DMS114 treated with DMSO at 0.1 percent for 48 hours (cell line): ENCODE measurements around the gene C16orf87.
A peak's percentile ranks its signal among the peaks of the same experiment; 100 is the strongest.
"Not testable (repeated sequence)": the region's sequence is repeated elsewhere in the genome, so short reads cannot be mapped to it uniquely, and the experiment has no call there.

ENCODE experiments used
- DNase-seq: peaks from one replicate; lab custom pipeline; 2025; ENCODE audit not compliant: unreplicated experiment; lab: John Stamatoyannopoulos, UW

The C16orf87 gene

DNA sequence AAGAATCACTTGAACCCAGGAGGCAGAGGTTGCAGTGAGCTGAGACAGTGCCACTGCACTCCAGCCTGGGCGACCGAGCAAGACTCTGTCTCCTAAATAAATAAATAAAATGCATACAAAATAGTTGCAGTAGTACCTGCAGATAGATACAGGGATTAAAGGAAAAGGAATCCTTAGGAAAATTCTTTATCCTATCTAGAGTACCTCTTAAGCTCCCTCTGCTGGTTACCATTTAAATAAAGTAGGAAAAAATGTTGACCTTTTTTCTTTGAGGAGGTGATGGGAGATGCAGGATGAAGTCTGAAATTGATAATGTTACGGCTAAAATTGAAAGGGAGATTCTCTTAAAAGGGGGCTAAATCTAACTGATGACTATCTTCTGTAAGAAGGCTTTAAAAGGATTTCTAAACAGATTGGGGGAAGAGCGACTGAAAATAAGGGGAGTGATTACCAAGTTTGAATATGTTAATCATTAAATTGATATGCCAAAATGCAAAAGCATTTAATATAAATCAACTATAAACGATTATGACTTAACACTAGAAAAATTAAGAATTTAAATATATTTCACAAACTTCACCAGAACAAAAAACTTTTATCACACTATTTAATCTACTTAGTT is 29.4 kb downstream of the C16orf87 start:
- peak; percentile 54 for DNase-seq

- no peak for DNase-seq
Measured at GRCh38 chr16:46800494-46800893, 30.5 kb downstream of the C16orf87 start.

DNA sequence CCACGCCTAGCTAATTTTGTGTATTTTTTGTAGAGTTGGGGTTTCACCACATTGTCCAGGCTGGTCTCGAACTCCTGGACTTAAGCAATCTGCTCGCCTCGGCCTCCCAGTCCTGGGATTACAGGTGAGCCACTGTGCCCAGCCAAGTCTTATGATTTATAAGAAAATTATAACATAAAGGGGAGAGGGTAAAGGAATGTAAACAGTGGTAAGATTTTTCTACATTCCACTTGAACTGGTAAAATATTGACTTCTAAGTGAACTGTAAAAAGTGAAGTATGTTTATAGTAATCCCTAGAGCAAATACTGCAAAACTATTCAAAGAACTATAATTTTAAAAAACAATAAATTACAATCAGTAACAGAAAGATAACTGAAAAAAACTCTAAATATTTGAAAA is 33.5 kb downstream of the C16orf87 start:
- DNase-seq, result no peak

DNA sequence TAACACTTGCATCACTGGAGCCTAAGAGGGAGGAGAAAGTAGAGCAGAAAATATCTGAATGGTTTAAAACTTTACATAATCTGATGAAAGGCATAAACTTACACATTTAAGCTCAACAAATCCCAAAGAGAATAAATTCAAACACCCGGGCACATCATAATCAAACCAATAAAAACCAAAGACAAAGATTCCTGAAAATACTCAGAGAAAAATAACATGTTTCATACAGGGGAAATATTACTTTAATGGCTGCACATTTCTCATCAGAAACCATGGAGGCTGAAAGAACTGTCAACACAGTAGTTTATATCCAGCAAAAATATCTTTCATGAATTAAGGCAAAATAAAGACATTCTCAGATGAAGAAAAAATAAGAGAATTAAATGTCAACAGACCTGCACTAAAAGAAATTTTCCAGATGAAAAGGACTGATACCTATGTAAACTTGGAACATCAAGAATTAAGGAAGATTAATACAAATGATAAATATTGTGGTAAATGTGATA is 34.2 kb downstream of the C16orf87 start:
- DNase-seq, result no peak

- no peak for DNase-seq
Measured at GRCh38 chr16:46793841-46794240, 37.1 kb downstream of the C16orf87 start.

GRCh38 chr16:46790599-46791270 is 40.2 kb downstream of the C16orf87 start:
- DNase-seq, result no peak

DNA sequence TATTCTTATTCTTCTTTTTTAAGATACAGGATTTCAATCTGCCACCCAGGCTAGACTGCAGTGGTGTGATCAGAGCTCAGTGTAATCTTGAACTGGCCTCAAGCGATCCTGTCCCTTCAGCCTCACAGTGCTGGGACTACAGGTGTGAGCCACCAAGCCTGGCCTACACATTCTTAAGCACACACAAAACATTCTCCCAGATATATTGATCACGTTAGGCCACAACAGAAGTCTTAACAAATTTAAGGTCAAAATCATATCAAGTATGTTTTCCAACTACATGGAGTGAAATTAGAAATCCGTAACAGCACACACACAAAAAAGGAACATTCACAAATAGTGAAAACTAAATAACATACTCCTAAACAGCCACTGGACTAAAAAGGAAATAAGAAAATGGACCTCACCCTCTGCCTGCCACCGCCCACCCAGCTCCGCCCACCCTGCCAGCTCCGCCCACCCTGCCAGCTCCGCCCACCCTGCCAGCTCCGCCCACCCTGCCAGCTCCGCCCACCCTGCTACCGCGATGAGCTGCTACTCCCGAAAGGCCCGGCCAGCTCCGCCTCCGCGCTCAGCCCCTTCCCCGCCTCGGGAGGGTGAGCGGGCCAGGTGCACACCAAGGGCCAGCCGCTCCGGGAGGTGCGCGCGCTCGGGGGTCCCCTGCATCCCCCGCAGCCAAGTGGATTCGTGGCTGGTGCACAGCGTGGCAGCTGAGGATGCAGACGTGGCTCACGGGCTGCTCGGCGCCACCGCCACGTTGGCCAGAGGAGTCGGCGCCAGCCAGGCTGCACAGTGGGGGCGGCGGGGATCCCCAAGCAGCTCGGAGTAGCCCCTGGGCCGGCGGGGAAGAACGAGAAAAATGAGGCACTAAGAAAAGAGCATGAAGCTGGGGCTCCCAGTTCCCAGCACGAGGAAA is 41.2 kb downstream of the C16orf87 start:
- DNase-seq, result peak; percentile 32

GRCh38 chr16:46788891-46789474 is 42.0 kb downstream of the C16orf87 start:
- no peak for DNase-seq

DNA sequence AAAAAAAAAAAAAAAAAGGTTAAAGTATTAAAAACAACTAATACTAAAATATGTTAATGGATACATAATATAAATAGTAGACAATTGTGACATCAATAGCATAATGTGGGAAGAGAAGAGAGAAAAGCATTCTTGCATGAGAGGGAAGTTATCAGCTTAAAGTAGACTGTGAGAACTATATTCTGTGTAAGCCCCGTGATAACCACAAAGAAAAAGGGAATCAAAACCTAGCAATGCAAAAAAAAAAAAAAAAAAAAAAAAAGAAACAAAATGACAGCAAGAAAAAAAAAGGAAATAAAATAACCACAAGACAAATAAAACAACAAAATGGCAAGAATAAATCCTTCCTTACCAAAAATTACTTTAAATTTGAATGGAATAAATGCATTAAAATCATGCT is 43.1 kb downstream of the C16orf87 start:
- no peak for DNase-seq

DNA sequence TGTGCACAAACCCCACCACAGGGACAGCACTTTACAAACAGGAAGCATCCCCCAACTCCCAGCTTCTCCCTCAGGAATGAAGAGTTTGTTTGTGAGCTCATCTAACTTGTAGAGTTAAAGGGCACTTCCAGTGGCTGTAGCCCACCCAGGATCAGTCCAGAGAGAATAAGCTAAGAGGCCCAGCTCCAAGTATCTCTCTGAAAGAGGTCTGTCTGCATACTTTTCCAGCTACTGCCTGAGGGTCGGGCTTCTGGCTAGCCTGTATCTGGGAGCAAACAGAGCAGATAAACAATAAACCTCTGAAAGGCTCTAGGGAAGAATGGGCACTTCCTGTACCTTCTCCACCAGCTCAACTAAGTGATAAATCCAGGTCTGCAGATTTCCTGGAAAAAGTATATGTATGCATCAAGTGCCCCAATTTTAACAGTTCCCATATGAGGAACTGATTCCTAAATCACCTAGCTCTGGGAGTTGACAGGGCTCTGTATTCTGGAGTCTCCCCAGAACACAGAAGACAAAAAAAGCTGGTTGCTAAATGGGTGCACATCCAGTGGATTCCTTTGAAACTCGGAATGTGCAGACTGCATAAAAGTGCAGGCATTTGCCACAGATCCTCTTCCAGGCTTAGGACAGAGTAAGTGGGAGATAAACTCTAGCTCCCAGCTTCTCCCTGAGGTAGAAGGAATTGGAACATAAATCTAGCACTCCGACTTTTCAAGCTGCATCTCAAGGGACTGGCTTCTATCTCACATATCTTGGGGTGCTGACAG is 45.7 kb downstream of the C16orf87 start:
- DNase-seq, result no peak

GRCh38 chr16:46784569-46784968 is 46.4 kb downstream of the C16orf87 start:
- not testable (repeated sequence) for DNase-seq

GRCh38 chr16:46783800-46784199 is 47.2 kb downstream of the C16orf87 start:
- DNase-seq, result no peak

GRCh38 chr16:46782320-46782719 is 48.7 kb downstream of the C16orf87 start:
- DNase-seq, result no peak

GRCh38 chr16:46777804-46778203 is 53.2 kb downstream of the C16orf87 start:
- DNase-seq, result no peak

GRCh38 chr16:46775214-46775613 is 55.8 kb downstream of the C16orf87 start:
- DNase-seq, result no peak

DNA sequence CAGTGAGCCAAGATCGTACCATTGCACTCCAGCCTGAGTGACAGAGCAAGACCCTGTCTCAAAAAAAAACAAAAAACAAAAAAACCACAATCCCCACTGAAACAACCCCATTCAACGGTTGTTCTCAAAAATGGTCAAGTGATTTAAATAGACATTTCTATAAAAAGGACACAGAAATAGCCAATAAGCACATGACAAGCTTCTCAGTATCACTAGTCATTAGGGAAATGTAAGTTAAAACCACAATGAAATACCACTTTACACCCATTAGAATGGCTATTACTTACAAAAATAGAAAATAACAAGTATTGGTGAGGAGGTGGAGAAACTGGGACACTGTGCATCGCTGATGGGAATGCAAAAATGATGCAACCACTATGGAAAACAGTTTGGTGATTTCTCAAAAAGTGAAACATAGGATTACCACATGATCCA is 56.2 kb downstream of the C16orf87 start:
- no peak for DNase-seq

DNA sequence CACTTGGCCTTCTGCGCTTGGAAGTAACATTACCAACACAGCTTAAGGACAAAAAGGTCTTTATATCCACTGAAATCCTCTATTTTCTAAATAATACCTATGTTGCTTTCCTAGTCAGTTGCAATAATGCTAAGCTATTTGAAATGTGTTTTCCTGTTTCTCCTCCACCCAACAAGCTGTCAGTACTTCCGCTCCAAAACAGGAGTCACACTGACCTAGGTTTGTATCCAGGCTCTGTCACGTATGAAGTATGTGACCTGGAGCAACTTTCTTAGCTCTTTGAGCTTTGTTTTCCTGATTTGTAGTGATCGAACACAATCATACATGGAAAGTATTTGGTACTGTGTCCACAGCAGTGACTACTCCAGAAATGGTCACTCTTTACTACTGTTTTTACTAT is 58.5 kb downstream of the C16orf87 start:
- no peak for DNase-seq

DNA sequence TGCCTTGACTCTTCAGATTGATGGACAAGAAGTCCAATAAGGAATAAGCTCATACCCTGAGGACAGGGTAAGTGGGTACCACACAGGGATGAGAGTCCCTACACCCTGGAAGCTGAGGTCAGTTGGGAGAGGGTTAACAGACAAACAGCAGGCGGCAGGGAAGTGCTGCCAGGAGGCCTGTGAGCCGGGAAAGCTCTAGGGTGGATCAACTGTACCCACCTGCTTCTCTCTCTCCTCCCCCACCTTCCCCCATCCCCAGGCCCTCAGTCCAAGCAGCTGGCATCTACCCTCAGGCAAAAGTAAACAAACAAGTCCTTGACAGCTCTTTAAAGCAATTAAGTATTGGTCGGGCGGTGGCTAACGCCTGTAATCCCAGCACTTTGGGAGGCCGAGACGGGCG is 62.2 kb downstream of the C16orf87 start:
- no peak for DNase-seq

DNA sequence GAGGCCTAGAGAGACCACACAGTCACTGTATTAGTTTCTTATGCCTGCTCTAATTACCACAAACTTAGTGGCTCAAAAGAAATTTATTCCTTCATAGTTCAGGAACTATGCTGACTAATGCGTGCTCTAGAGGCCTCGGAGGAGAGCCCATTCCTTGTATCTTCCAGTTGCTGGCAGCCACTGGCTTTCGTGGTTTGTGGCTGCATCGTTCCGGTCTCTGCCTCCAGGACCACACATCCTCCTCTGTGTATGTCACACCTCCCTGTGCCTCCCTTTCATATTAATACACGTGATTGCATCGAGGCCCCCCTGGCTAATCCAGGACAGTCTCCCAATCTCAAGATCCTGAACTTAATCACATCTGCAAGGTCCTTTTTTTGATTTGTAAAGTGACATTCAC is 65.9 kb downstream of the C16orf87 start:
- no peak for DNase-seq

DNA sequence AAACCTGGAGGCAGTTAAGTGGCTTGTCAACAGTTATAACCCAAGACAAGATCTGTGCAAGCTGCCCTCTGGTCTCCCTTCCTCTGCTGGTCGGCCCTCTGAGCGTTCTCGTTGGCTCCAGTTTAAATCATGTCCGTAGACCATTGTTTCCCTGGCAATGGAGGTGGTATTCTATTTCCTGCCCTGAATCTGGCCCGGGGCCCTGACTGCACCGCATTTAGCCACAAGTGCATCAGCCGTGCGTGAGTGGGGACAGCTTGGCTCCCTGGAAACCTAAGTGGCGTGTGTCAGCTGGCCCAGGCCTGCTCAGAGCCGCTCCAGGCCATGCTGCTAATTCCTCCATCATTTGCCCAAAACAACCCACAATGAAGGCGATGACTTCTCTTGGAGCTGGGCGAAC is 67.8 kb downstream of the C16orf87 start:
- no peak for DNase-seq

GRCh38 chr16:46762583-46762982 is 68.4 kb downstream of the C16orf87 start:
- no peak for DNase-seq
